Keratinocyte (primary cell): ENCODE results near the gene PCA3. TPM values are rescaled to one million over a fixed set of nuclear protein-coding genes. Genes with fewer than 3 reads are reported as not detected.

Source experiments
- DNase-seq: peaks from one replicate; pipeline ENCODE4 v3.0.0-alpha.2; 2011; ENCODE audit warnings: low read depth, missing footprints, low spot score
- FAIRE-seq: peaks from 2 replicates; lab custom pipeline; 2011; peaks lifted over from hg19 to GRCh38; lab: Jason Lieb, UNC
- H2AFZ ChIP-seq: 2 replicates; pipeline ENCODE4 v1.6.0; 2012; ENCODE audit warnings: low read length, control low read depth, inconsistent platforms; ENCODE audit not compliant: control insufficient read depth
- H3K27ac ChIP-seq: 2 replicates; pipeline ENCODE4 v1.5.1; 2011; ENCODE audit warnings: low read length; ENCODE audit not compliant: control insufficient read depth, insufficient read depth
- H3K27me3 ChIP-seq: 3 replicates; pipeline ENCODE4 v1.6.0; 2011; ENCODE audit warnings: low read length; ENCODE audit not compliant: control insufficient read depth, insufficient read depth; ENCODE audit errors: extremely low read depth
- H3K36me3 ChIP-seq, 2 experiments: 2 replicates in 1 of 2; 3 replicates in 1 of 2; pipeline ENCODE4 v1.5.1; 2011; ENCODE audit warnings: low read length in 2 of 2, mild to moderate bottlenecking in 1 of 2; ENCODE audit not compliant: control insufficient read depth in 2 of 2, insufficient read depth in 2 of 2; ENCODE audit errors: extremely low read depth in 1 of 2
- H3K4me1 ChIP-seq: 3 replicates; pipeline ENCODE4 v1.5.1; 2011; ENCODE audit warnings: low read length; ENCODE audit not compliant: control insufficient read depth, insufficient read depth; ENCODE audit errors: extremely low read depth
- H3K4me2 ChIP-seq: 3 replicates; pipeline ENCODE4 v1.6.0; 2011; ENCODE audit warnings: low read depth, low read length; ENCODE audit not compliant: control insufficient read depth, insufficient read depth; ENCODE audit errors: extremely low read depth
- H3K4me3 ChIP-seq, 3 experiments: fragments of 200-600 bp in 1 of 3; sonication (generic) in 1 of 3; 2 replicates in 2 of 3; 3 replicates in 1 of 3; pipeline ENCODE4 v1.5.1; 2011 to 2016; ENCODE audit warnings: low read length in 3 of 3, mild to moderate bottlenecking in 3 of 3, control low read depth in 2 of 3, inconsistent platforms in 1 of 3, low read depth in 1 of 3, mixed read lengths in 1 of 3, mixed run types in 1 of 3, moderate library complexity in 1 of 3; ENCODE audit not compliant: control insufficient read depth in 2 of 3, insufficient read depth in 2 of 3; ENCODE audit errors: extremely low read depth in 1 of 3
- H3K79me2 ChIP-seq: 2 replicates; pipeline ENCODE4 v1.6.0; 2012; ENCODE audit warnings: low read length; ENCODE audit not compliant: control insufficient read depth, insufficient read depth
- H3K9ac ChIP-seq: 3 replicates; pipeline ENCODE4 v1.6.0; 2011; ENCODE audit warnings: low read length; ENCODE audit not compliant: control insufficient read depth, insufficient read depth; ENCODE audit errors: extremely low read depth
- H3K9me1 ChIP-seq: 3 replicates; pipeline ENCODE4 v1.6.0; 2011; ENCODE audit warnings: low read length; ENCODE audit not compliant: control insufficient read depth, insufficient read depth; ENCODE audit errors: extremely low read depth
- H3K9me3 ChIP-seq: 2 replicates; pipeline ENCODE4 v1.5.1; 2012; ENCODE audit warnings: low read depth, low read length; ENCODE audit not compliant: control insufficient read depth
- H4K20me1 ChIP-seq: 3 replicates; pipeline ENCODE4 v1.6.0; 2011; ENCODE audit warnings: low read length; ENCODE audit not compliant: control insufficient read depth, insufficient read depth; ENCODE audit errors: extremely low read depth
- CTCF ChIP-seq, 3 experiments: IDR thresholded peaks in 1 of 3; conservative IDR thresholded peaks in 1 of 3; optimal IDR thresholded peaks in 1 of 3; 2 replicates in 2 of 3; 3 replicates in 1 of 3; pipeline versions ENCODE3 to v1.5.1; 2011; ENCODE audit warnings: low read length in 3 of 3, mild to moderate bottlenecking in 3 of 3, moderate library complexity in 2 of 3, control low read depth in 1 of 3, inconsistent platforms in 1 of 3; ENCODE audit not compliant: insufficient read depth in 2 of 3; ENCODE audit errors: extremely low read depth in 1 of 3
- EZH2 ChIP-seq: IDR thresholded peaks from one replicate; pipeline ENCODE4 v1.6.1; 2012; ENCODE audit warnings: inconsistent platforms, mild to moderate bottlenecking, low read length, moderate library complexity
- dilution Hi-C: fragments of 300-500 bp; cut with MboI; formaldehyde crosslinking; loops from one replicate; pipeline ENCODE4 v1.7.0; 2020; ENCODE audit warnings: low sequenced_read_pairs; ENCODE audit not compliant: extremely low pct_ligation_motif_present
- polyA plus RNA-seq, 5 experiments: library from polyadenylated mRNA; depleted of rRNA in 3 of 5; stranded (reverse) in 3 of 5; stranded (forward) in 1 of 5; unstranded in 1 of 5; fragments of >200 nt; gene quantifications; 1 replicate in 1 of 5; 2 replicates in 3 of 5; 3 replicates in 1 of 5; pipeline versions ENCODE4 v1.2.1 to v1.2.3, GENCODE V29; 2011 to 2012; ENCODE audit warnings: missing spikeins in 2 of 5, low read depth in 1 of 5, low replicate concordance in 1 of 5

Gene PCA3
- polyA plus RNA-seq, 1 donor (not counting 4 experiments of a cell fraction or from before 2014, with no cell fraction given), result not detected

GRCh38 chr9:76744336-76744735 is 19.9 kb upstream of the PCA3 start:
- H3K4me1 ChIP-seq, result no peaks in the 10 kb centered on the region
- H3K36me3 ChIP-seq, result no peaks in the 10 kb centered on the region
- DNase-seq (no peak), FAIRE-seq (no peak)
- no peaks in the 10 kb centered on the region for H3K9me1 ChIP-seq
- no peak overlapping the region for H3K4me3 ChIP-seq
- no peaks in the 10 kb centered on the region for H3K9me3 ChIP-seq
- H4K20me1 ChIP-seq, result no peaks in the 10 kb centered on the region
- H3K79me2 ChIP-seq, result no peaks in the 10 kb centered on the region
- TF ChIP-seq CTCF (optimal IDR thresholded peaks at IDR 0.05 in 1 of 3, IDR thresholded peaks at IDR 0.05 in 1 of 3, conservative IDR thresholded peaks at IDR 0.05 in 1 of 3; ENCODE audit: extremely low read depth in 1 of 3, insufficient read depth in 2 of 3, low read length in 3 of 3) (no peak), EZH2 (no peak)
- no peak overlapping the region for H3K4me2 ChIP-seq
- no peak overlapping the region for H2AFZ ChIP-seq
- dilution Hi-C loops, result no loop called here
- no peak overlapping the region for H3K9ac ChIP-seq
- no peak overlapping the region for H3K27ac ChIP-seq
- H3K27me3 ChIP-seq, result no peaks in the 10 kb centered on the region

GRCh38 chr9:76751001-76751400 is 13.2 kb upstream of the PCA3 start:
- Histone ChIP-seq H3K9me1 (no peaks in the 10 kb centered on the region), H3K27ac (no peak overlapping the region), H3K4me3 (no peak overlapping the region), H3K4me2 (no peak overlapping the region), H3K79me2 (no peaks in the 10 kb centered on the region), H4K20me1 (no peaks in the 10 kb centered on the region), H3K4me1 (no peaks in the 10 kb centered on the region), H3K9me3 (no peaks in the 10 kb centered on the region), H3K9ac (no peak overlapping the region), H3K36me3 (no peaks in the 10 kb centered on the region), H2AFZ (no peak overlapping the region), H3K27me3 (no peaks in the 10 kb centered on the region)
- TF ChIP-seq CTCF (optimal IDR thresholded peaks at IDR 0.05 in 1 of 3, IDR thresholded peaks at IDR 0.05 in 1 of 3, conservative IDR thresholded peaks at IDR 0.05 in 1 of 3; ENCODE audit: extremely low read depth in 1 of 3, insufficient read depth in 2 of 3, low read length in 3 of 3) (no peak), EZH2 (no peak)
- DNase-seq (no peak), FAIRE-seq (no peak)
- dilution Hi-C loops, result no loop called here
